GM23338 (cell line): ENCODE measurements around the gene FMR1. TPM values are rescaled to one million over a fixed set of nuclear protein-coding genes. Genes with fewer than 3 reads are reported as not detected.

Experiments used
- ATAC-seq: fragments of 200-7000 bp; cut with Tn5 transposase; 3 replicates; pipeline ENCODE4 v1.9.1; 2020
- DNase-seq: peaks from one replicate; pipeline ENCODE4 v3.0.0-alpha.2; 2015; ENCODE audit warnings: low spot score
- H2AFZ ChIP-seq: fragments of 200-600 bp; sonication (generic); 2 replicates; pipeline ENCODE4 v1.8.0; 2016; ENCODE audit warnings: antibody characterized with exemption, mild to moderate bottlenecking, moderate library complexity
- H3F3A ChIP-seq: fragments of 200-600 bp; sonication (generic); replicated peaks from 2 replicates; pipeline ENCODE4 v1.8.0; 2017; ENCODE audit warnings: antibody characterized with exemption, mixed run types, low read depth
- H3K27ac ChIP-seq: fragments of 200-600 bp; sonication (generic); 2 replicates; pipeline ENCODE4 v1.6.1; 2016; ENCODE audit warnings: low read depth
- H3K27me3 ChIP-seq: fragments of 200-600 bp; sonication (generic); 2 replicates; pipeline ENCODE4 v1.8.0; 2016; ENCODE audit warnings: mild to moderate bottlenecking, mixed run types, moderate library complexity; ENCODE audit not compliant: insufficient read depth
- H3K36me3 ChIP-seq: fragments of 200-600 bp; sonication (generic); 2 replicates; pipeline ENCODE4 v1.8.0; 2016; ENCODE audit warnings: mild to moderate bottlenecking; ENCODE audit not compliant: insufficient read depth
- H3K4me1 ChIP-seq: fragments of 200-600 bp; sonication (generic); 2 replicates; pipeline ENCODE4 v1.8.0; 2016; ENCODE audit warnings: mild to moderate bottlenecking, moderate library complexity; ENCODE audit not compliant: insufficient read depth
- H3K4me2 ChIP-seq: fragments of 200-600 bp; sonication (generic); 2 replicates; pipeline ENCODE4 v1.7.1; 2017; ENCODE audit warnings: mixed run types
- H3K4me3 ChIP-seq: fragments of 200-600 bp; sonication (generic); 2 replicates; pipeline ENCODE4 v1.6.1; 2016; ENCODE audit warnings: mixed run types
- H3K79me2 ChIP-seq: fragments of 200-600 bp; sonication (generic); replicated peaks from 2 replicates; pipeline ENCODE4 v1.8.0; 2017; ENCODE audit warnings: mild to moderate bottlenecking; ENCODE audit not compliant: insufficient read depth
- H3K9me2 ChIP-seq: fragments of 200-600 bp; sonication (generic); 2 replicates; pipeline ENCODE4 v1.8.0; 2017; ENCODE audit not compliant: insufficient read depth
- H4K20me1 ChIP-seq: fragments of 200-600 bp; sonication (generic); replicated peaks from 2 replicates; pipeline ENCODE4 v1.8.0; 2017; ENCODE audit warnings: mild to moderate bottlenecking; ENCODE audit not compliant: insufficient read depth
- H3K27ac Mint-ChIP-seq: 2 replicates; pipeline ENCODE4 v1.8.0; 2020; ENCODE audit warnings: inconsistent platforms, mild to moderate bottlenecking, moderate library complexity, mixed read lengths
- H3K27me3 Mint-ChIP-seq: 3 replicates; pipeline ENCODE4 v1.8.0; 2022; ENCODE audit warnings: low read depth, mild to moderate bottlenecking, moderate library complexity, mixed read lengths, inconsistent platforms; ENCODE audit not compliant: insufficient read depth, poor library complexity
- H3K36me3 Mint-ChIP-seq: 3 replicates; pipeline ENCODE4 v1.8.0; 2021; ENCODE audit warnings: low read depth, mild to moderate bottlenecking, inconsistent platforms, moderate library complexity, mixed read lengths
- H3K4me1 Mint-ChIP-seq: 3 replicates; pipeline ENCODE4 v1.8.0; 2020; ENCODE audit warnings: mild to moderate bottlenecking, inconsistent platforms, mixed read lengths
- H3K4me3 Mint-ChIP-seq: 3 replicates; pipeline ENCODE4 v1.8.0; 2021; ENCODE audit warnings: moderate library complexity, mild to moderate bottlenecking, inconsistent platforms, mixed read lengths
- H3K9me3 Mint-ChIP-seq: 3 replicates; pipeline ENCODE4 v1.8.0; 2020; ENCODE audit warnings: moderate library complexity, mild to moderate bottlenecking, inconsistent platforms, mixed read lengths
- CREB1 ChIP-seq: fragments of 250-450 bp; sonication (Bioruptor Pico); IDR thresholded peaks from 2 replicates; pipeline ENCODE4 v1.5.0; 2020; ENCODE audit warnings: low read depth, mild to moderate bottlenecking, moderate library complexity
- CTCF ChIP-seq, 2 experiments: fragments of 200-600 bp in 1 of 2; sonication (generic) in 1 of 2; conservative IDR thresholded peaks; 2 replicates each; pipeline versions ENCODE4 v1.5.1 to v1.6.1; 2016 to 2017; ENCODE audit warnings: antibody characterized with exemption in 2 of 2, low read depth in 2 of 2, mild to moderate bottlenecking in 2 of 2, moderate library complexity in 1 of 2
- JUNB ChIP-seq: IDR thresholded peaks from one replicate; pipeline ENCODE4 v1.6.1; 2016; ENCODE audit warnings: antibody characterized with exemption; ENCODE audit not compliant: unreplicated experiment
- NANOG ChIP-seq: IDR thresholded peaks from 2 replicates; pipeline ENCODE4 v1.6.1; 2016; ENCODE audit warnings: antibody characterized with exemption, borderline replicate concordance
- POLR2AphosphoS5 ChIP-seq: IDR thresholded peaks from 2 replicates; pipeline ENCODE4 v1.6.1; 2016; ENCODE audit warnings: antibody characterized with exemption, low read depth
- ZNF114 ChIP-seq: fragments of 250-450 bp; sonication (Bioruptor Pico); IDR thresholded peaks from 2 replicates; pipeline ENCODE4 v1.5.0; 2020; ENCODE audit warnings: mild to moderate bottlenecking, moderate library complexity
- ZNF331 ChIP-seq: fragments of 250-450 bp; sonication (Bioruptor Pico); IDR thresholded peaks from 2 replicates; pipeline ENCODE4 v1.5.0; 2020; ENCODE audit warnings: low read depth, mild to moderate bottlenecking, moderate library complexity
- polyA plus RNA-seq: library from polyadenylated mRNA; unstranded; fragments of >200 nt; fragmentation: Nextera tagmentation; extraction: Ambion mirVana; gene quantifications from 2 replicates; pipeline ENCODE4 v1.2.1, GENCODE V29; 2016
- total RNA-seq: library from RNA; depleted of rRNA; stranded (reverse); fragments of >200 nt; shearing (Covaris generic); gene quantifications from 2 replicates; pipeline ENCODE4 v1.2.3, GENCODE V29; 2014
- TF ChIP-seq, protein P1 (sequence below): fragments of 250-450 bp; sonication (Bioruptor Pico); IDR thresholded peaks from 2 replicates; pipeline ENCODE4 v1.5.0; 2020; ENCODE audit warnings: mild to moderate bottlenecking, moderate library complexity
- TF ChIP-seq, protein P2 (sequence below): IDR thresholded peaks from one replicate; pipeline ENCODE4 v1.6.1; 2018; ENCODE audit warnings: antibody characterized with exemption; ENCODE audit not compliant: unreplicated experiment

Gene FMR1
- total and polyA plus RNA-seq, 2 experiments from 2014 or later = 17.1 to 44.3 TPM

DNA sequence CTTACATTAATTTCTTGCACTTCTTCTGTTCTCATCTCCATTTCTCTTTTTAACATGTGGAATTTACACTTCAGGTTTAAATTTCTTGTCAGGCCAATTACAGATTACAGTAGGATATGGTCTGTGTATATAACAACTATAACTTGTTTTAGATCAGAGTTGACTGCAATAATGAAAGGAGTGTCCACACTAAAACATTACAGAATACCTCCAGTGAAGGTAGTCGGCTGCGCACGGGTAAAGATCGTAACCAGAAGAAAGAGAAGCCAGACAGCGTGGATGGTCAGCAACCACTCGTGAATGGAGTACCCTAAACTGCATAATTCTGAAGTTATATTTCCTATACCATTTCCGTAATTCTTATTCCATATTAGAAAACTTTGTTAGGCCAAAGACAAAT, 36.8 kb downstream of the FMR1 start:
- Histone ChIP-seq H3F3A (no peaks in the 10 kb centered on the region), H4K20me1 (0 out of 2 replicates have a peak, but pooled peaks cover 3% of the 10 kb centered on the region), H3K27me3 (no peaks in the 10 kb centered on the region), H3K79me2 (no peaks in the 10 kb centered on the region), H3K36me3 (peaks cover 6% of the 10 kb centered on the region; the same call in 1 of the 2 replicates), H3K27ac (no peak overlapping the region), H3K9me2 (no peaks in the 10 kb centered on the region), H3K4me1 (no peaks in the 10 kb centered on the region), H3K4me3 (no peak overlapping the region), H3K4me2 (no peak overlapping the region), H2AFZ (no peak overlapping the region)
- no peak for TF ChIP-seq ZNF331
- TF ChIP-seq JUNB = no peak
- no peak for TF ChIP-seq CREB1 (CRISPR knock-in tag)
- TF ChIP-seq, protein P1, sequence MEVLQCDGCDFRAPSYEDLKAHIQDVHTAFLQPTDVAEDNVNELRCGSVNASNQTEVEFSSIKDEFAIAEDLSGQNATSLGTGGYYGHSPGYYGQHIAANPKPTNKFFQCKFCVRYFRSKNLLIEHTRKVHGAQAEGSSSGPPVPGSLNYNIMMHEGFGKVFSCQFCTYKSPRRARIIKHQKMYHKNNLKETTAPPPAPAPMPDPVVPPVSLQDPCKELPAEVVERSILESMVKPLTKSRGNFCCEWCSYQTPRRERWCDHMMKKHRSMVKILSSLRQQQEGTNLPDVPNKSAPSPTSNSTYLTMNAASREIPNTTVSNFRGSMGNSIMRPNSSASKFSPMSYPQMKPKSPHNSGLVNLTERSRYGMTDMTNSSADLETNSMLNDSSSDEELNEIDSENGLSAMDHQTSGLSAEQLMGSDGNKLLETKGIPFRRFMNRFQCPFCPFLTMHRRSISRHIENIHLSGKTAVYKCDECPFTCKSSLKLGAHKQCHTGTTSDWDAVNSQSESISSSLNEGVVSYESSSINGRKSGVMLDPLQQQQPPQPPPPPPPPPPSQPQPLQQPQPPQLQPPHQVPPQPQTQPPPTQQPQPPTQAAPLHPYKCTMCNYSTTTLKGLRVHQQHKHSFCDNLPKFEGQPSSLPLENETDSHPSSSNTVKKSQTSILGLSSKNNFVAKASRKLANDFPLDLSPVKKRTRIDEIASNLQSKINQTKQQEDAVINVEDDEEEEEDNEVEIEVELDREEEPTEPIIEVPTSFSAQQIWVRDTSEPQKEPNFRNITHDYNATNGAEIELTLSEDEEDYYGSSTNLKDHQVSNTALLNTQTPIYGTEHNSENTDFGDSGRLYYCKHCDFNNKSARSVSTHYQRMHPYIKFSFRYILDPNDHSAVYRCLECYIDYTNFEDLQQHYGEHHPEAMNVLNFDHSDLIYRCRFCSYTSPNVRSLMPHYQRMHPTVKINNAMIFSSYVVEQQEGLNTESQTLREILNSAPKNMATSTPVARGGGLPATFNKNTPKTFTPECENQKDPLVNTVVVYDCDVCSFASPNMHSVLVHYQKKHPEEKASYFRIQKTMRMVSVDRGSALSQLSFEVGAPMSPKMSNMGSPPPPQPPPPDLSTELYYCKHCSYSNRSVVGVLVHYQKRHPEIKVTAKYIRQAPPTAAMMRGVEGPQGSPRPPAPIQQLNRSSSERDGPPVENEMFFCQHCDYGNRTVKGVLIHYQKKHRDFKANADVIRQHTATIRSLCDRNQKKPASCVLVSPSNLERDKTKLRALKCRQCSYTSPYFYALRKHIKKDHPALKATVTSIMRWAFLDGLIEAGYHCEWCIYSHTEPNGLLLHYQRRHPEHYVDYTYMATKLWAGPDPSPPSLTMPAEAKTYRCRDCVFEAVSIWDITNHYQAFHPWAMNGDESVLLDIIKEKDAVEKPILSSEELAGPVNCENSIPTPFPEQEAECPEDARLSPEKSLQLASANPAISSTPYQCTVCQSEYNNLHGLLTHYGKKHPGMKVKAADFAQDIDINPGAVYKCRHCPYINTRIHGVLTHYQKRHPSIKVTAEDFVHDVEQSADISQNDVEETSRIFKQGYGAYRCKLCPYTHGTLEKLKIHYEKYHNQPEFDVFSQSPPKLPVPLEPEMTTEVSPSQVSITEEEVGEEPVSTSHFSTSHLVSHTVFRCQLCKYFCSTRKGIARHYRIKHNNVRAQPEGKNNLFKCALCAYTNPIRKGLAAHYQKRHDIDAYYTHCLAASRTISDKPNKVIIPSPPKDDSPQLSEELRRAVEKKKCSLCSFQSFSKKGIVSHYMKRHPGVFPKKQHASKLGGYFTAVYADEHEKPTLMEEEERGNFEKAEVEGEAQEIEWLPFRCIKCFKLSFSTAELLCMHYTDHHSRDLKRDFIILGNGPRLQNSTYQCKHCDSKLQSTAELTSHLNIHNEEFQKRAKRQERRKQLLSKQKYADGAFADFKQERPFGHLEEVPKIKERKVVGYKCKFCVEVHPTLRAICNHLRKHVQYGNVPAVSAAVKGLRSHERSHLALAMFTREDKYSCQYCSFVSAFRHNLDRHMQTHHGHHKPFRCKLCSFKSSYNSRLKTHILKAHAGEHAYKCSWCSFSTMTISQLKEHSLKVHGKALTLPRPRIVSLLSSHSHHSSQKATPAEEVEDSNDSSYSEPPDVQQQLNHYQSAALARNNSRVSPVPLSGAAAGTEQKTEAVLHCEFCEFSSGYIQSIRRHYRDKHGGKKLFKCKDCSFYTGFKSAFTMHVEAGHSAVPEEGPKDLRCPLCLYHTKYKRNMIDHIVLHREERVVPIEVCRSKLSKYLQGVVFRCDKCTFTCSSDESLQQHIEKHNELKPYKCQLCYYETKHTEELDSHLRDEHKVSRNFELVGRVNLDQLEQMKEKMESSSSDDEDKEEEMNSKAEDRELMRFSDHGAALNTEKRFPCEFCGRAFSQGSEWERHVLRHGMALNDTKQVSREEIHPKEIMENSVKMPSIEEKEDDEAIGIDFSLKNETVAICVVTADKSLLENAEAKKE (CRISPR knock-in tag) = no peak
- no peak overlapping the region for H3K27ac Mint-ChIP-seq
- H3K36me3 Mint-ChIP-seq = peaks cover 34% of the 10 kb centered on the region
- no peaks in the 10 kb centered on the region for H3K9me3 Mint-ChIP-seq
- ATAC-seq = no peak
- DNase-seq = no peak
- no peak overlapping the region for H3K4me3 Mint-ChIP-seq
- no peaks in the 10 kb centered on the region for H3K4me1 Mint-ChIP-seq
- no peaks in the 10 kb centered on the region for H3K27me3 Mint-ChIP-seq

GRCh38 chrX:147950352-147950751, 38.6 kb downstream of the FMR1 start:
- H3K36me3 ChIP-seq = peaks cover 6% of the 10 kb centered on the region; the same call in 1 of the 2 replicates
- H3K4me1 ChIP-seq = no peaks in the 10 kb centered on the region
- 0 out of 2 replicates have a peak, but pooled peaks cover 3% of the 10 kb centered on the region for H4K20me1 ChIP-seq
- no peak overlapping the region for H3K4me2 ChIP-seq
- no peaks in the 10 kb centered on the region for H3K79me2 ChIP-seq
- no peak overlapping the region for H3K4me3 ChIP-seq
- H3K27ac ChIP-seq = no peak overlapping the region
- Mint-ChIP-seq H3K27me3 (no peaks in the 10 kb centered on the region), H3K36me3 (peaks cover 22% of the 10 kb centered on the region), H3K9me3 (no peaks in the 10 kb centered on the region), H3K27ac (no peak overlapping the region), H3K4me3 (no peak overlapping the region), H3K4me1 (no peaks in the 10 kb centered on the region)
- no peak for ATAC-seq
- no peak for DNase-seq
- no peaks in the 10 kb centered on the region for H3F3A ChIP-seq
- H3K27me3 ChIP-seq = no peaks in the 10 kb centered on the region
- H3K9me2 ChIP-seq = no peaks in the 10 kb centered on the region
- H2AFZ ChIP-seq = no peak overlapping the region
- TF ChIP-seq CTCF (conservative IDR thresholded peaks at IDR 0.05; ENCODE audit: low read depth in 2 of 2) (no peak), ZNF114 (CRISPR knock-in tag) (no peak), ZNF331 (no peak), CREB1 (CRISPR knock-in tag) (no peak), JUNB (no peak), POLR2AphosphoS5 (no peak), NANOG (no peak)
- TF ChIP-seq, protein P2, sequence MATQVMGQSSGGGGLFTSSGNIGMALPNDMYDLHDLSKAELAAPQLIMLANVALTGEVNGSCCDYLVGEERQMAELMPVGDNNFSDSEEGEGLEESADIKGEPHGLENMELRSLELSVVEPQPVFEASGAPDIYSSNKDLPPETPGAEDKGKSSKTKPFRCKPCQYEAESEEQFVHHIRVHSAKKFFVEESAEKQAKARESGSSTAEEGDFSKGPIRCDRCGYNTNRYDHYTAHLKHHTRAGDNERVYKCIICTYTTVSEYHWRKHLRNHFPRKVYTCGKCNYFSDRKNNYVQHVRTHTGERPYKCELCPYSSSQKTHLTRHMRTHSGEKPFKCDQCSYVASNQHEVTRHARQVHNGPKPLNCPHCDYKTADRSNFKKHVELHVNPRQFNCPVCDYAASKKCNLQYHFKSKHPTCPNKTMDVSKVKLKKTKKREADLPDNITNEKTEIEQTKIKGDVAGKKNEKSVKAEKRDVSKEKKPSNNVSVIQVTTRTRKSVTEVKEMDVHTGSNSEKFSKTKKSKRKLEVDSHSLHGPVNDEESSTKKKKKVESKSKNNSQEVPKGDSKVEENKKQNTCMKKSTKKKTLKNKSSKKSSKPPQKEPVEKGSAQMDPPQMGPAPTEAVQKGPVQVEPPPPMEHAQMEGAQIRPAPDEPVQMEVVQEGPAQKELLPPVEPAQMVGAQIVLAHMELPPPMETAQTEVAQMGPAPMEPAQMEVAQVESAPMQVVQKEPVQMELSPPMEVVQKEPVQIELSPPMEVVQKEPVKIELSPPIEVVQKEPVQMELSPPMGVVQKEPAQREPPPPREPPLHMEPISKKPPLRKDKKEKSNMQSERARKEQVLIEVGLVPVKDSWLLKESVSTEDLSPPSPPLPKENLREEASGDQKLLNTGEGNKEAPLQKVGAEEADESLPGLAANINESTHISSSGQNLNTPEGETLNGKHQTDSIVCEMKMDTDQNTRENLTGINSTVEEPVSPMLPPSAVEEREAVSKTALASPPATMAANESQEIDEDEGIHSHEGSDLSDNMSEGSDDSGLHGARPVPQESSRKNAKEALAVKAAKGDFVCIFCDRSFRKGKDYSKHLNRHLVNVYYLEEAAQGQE = no peak
